K562 (cell line): Measurements from ENCODE around the gene SYMPK. TPM values are rescaled to one million over a fixed set of nuclear protein-coding genes. Genes with fewer than 3 reads are reported as not detected.

Source experiments
- ATAC-seq: fragments of 200-7000 bp; cut with Tn5 transposase; 3 replicates; pipeline ENCODE4 v1.9.1; 2020; ENCODE audit warnings: moderate library complexity
- BruUV-seq: library from RNA; stranded (reverse); fragments of 400-500 nt; replicated peaks from 2 replicates; lab custom pipeline; 2021; lab: Mats Ljungman, UMichigan
- CTCF ChIA-PET: fragments of 300-600 bp; formaldehyde crosslinking; extraction: SDS; loops from one replicate; lab custom pipeline; 2021; ENCODE audit warnings: low intra/inter-chr PET ratio; lab: Yijun Ruan, JAX
- POLR2A ChIA-PET: fragments of 300-600, 350-650 bp; sonication (Branson Sonifier 250); formaldehyde crosslinking; extraction: SDS; loops from one replicate; lab custom pipeline; 2021; ENCODE audit warnings: antibody characterized with exemption, inconsistent platforms; lab: Yijun Ruan, JAX
- DNase-seq, 4 experiments: peaks; one replicate each; pipeline versions ENCODE4 v3.0.0 to v3.0.0-alpha.2; 2011 to 2018; ENCODE audit warnings: low spot score in 3 of 4, mixed read lengths in 3 of 4; ENCODE audit errors: extremely low read depth in 1 of 4
- FAIRE-seq: peaks from 2 replicates; lab custom pipeline; 2011; peaks lifted over from hg19 to GRCh38; lab: Jason Lieb, UNC
- H2AFZ ChIP-seq: 2 replicates; pipeline ENCODE4 v1.6.0; 2011; ENCODE audit warnings: low read depth, low read length, control low read depth, inconsistent platforms
- H3K27ac ChIP-seq: fragments of 200-600 bp; 3 replicates; pipeline ENCODE4 v1.8.0; 2011; ENCODE audit warnings: low read depth, mild to moderate bottlenecking, control low read depth, inconsistent platforms, low read length, moderate library complexity, mixed read lengths; ENCODE audit errors: extremely low read depth
- H3K27me3 ChIP-seq, 2 experiments: fragments of 300-600 bp in 1 of 2; 2 replicates in 1 of 2; 3 replicates in 1 of 2; pipeline versions ENCODE4 v1.6.0 to v1.8.0; 2011; ENCODE audit warnings: inconsistent platforms in 2 of 2, low read length in 2 of 2, mild to moderate bottlenecking in 1 of 2, mixed read lengths in 1 of 2, moderate library complexity in 1 of 2; ENCODE audit not compliant: control insufficient read depth in 2 of 2, insufficient read depth in 2 of 2
- H3K36me3 ChIP-seq: fragments of 300-600 bp; 3 replicates; pipeline ENCODE4 v1.8.0; 2011; ENCODE audit warnings: mild to moderate bottlenecking, low read length, inconsistent platforms; ENCODE audit not compliant: control insufficient read depth, insufficient read depth
- H3K4me1 ChIP-seq, 2 experiments: fragments of 200-600 bp in 1 of 2; replicated peaks in 1 of 2; 2 replicates in 1 of 2; 3 replicates in 1 of 2; pipeline versions ENCODE4 v1.5.1 to v1.8.0; 2011; ENCODE audit warnings: inconsistent platforms in 2 of 2, low read length in 2 of 2, mild to moderate bottlenecking in 1 of 2, mixed read lengths in 1 of 2, moderate library complexity in 1 of 2; ENCODE audit not compliant: control insufficient read depth in 2 of 2, insufficient read depth in 2 of 2
- H3K4me2 ChIP-seq: 2 replicates; pipeline ENCODE4 v1.6.1; 2011; ENCODE audit warnings: low read length, control low read depth, inconsistent platforms, mixed read lengths; ENCODE audit not compliant: insufficient read depth
- H3K4me3 ChIP-seq: fragments of 200-600 bp; sonication (generic), shearing (Covaris generic); 2 replicates; pipeline ENCODE4 v1.5.1; 2016; ENCODE audit warnings: control low read depth, inconsistent platforms
- H3K79me2 ChIP-seq: fragments of 200-600 bp; 3 replicates; pipeline ENCODE4 v1.8.0; 2011; ENCODE audit warnings: low read length, inconsistent platforms; ENCODE audit not compliant: control insufficient read depth, insufficient read depth
- H3K9ac ChIP-seq, 2 experiments: 2 replicates each; pipeline versions ENCODE4 v1.6.0 to v1.6.1; 2011; ENCODE audit warnings: low read depth in 2 of 2, low read length in 2 of 2, control low read depth in 1 of 2, inconsistent platforms in 1 of 2, mild to moderate bottlenecking in 1 of 2, mixed read lengths in 1 of 2; ENCODE audit not compliant: insufficient read depth in 1 of 2
- H3K9me1 ChIP-seq: one replicate; pipeline ENCODE4 v1.6.0; 2011; ENCODE audit warnings: inconsistent platforms, mild to moderate bottlenecking, low read length, moderate library complexity; ENCODE audit not compliant: control insufficient read depth, insufficient read depth
- H3K9me3 ChIP-seq: replicated peaks from 2 replicates; pipeline ENCODE4 v1.5.1; 2011; ENCODE audit warnings: low read depth, low read length, inconsistent platforms; ENCODE audit not compliant: control insufficient read depth, insufficient read depth
- H4K20me1 ChIP-seq: replicated peaks from 2 replicates; pipeline ENCODE4 v1.6.1; 2011; ENCODE audit warnings: low read length, inconsistent platforms, mixed read lengths; ENCODE audit not compliant: control insufficient read depth, insufficient read depth
- ATF2 ChIP-seq: sonication (generic); formaldehyde crosslinking; IDR thresholded peaks from 2 replicates; pipeline ENCODE4 v1.8.1; 2022; ENCODE audit warnings: missing genetic modification reagents
- BRF1 ChIP-seq: IDR thresholded peaks from 3 replicates; pipeline ENCODE4 v1.6.1; 2011; ENCODE audit warnings: borderline replicate concordance, mild to moderate bottlenecking; ENCODE audit not compliant: insufficient read length; ENCODE audit errors: extremely low read depth
- CBFB ChIP-seq: sonication (generic); formaldehyde crosslinking; IDR thresholded peaks from 2 replicates; pipeline ENCODE4 v1.4.0; 2020; ENCODE audit warnings: mild to moderate bottlenecking, missing genetic modification reagents
- CBX2 ChIP-seq: fragments of 200-600 bp; sonication (generic); IDR thresholded peaks from one replicate; pipeline ENCODE4 v1.6.1; 2012; ENCODE audit warnings: mild to moderate bottlenecking, low read length, inconsistent platforms; ENCODE audit not compliant: insufficient read depth, poor library complexity, severe bottlenecking
- EGR1 ChIP-seq: fragments of 450-650 bp; conservative IDR thresholded peaks from 2 replicates; pipeline ENCODE4 v1.6.1; 2017; ENCODE audit warnings: mild to moderate bottlenecking
- EZH2 ChIP-seq: IDR thresholded peaks from 2 replicates; pipeline ENCODE4 v1.6.1; 2012; ENCODE audit warnings: low read depth, mild to moderate bottlenecking, inconsistent platforms, low read length, borderline replicate concordance
- ILF3 ChIP-seq: fragments of 450-650 bp; IDR thresholded peaks from 2 replicates; pipeline ENCODE4 v1.6.1; 2018; ENCODE audit warnings: antibody characterized with exemption, mild to moderate bottlenecking, moderate library complexity, borderline replicate concordance
- L3MBTL2 ChIP-seq: fragments of 450-650 bp; IDR thresholded peaks from 2 replicates; pipeline ENCODE4 v1.6.1; 2016; ENCODE audit warnings: mild to moderate bottlenecking, moderate library complexity
- MAX ChIP-seq: sonication (generic); formaldehyde crosslinking; IDR thresholded peaks from 2 replicates; pipeline ENCODE4 v1.9.0; 2022; ENCODE audit warnings: mild to moderate bottlenecking, missing genetic modification reagents
- MAZ ChIP-seq, 2 experiments: fragments of 450-650 bp in 1 of 2; sonication (generic) in 1 of 2; formaldehyde crosslinking; IDR thresholded peaks in 1 of 2; conservative IDR thresholded peaks in 1 of 2; 2 replicates each; pipeline versions ENCODE4 v1.4.0 to v1.5.0; 2020; ENCODE audit warnings: mild to moderate bottlenecking in 1 of 2, missing genetic modification reagents in 1 of 2
- OTX1 ChIP-seq: fragments of 450-650 bp; formaldehyde crosslinking; IDR thresholded peaks from 2 replicates; pipeline ENCODE4 v1.4.0; 2022; ENCODE audit warnings: mild to moderate bottlenecking
- POLR2G ChIP-seq: fragments of 200-400 bp; formaldehyde crosslinking; IDR thresholded peaks from 2 replicates; pipeline ENCODE4 v1.6.1; 2017; ENCODE audit warnings: low read depth, mild to moderate bottlenecking, antibody characterized with exemption, low read length, moderate library complexity
- RBFOX2 ChIP-seq: fragments of 200-400 bp; formaldehyde crosslinking; IDR thresholded peaks from 2 replicates; pipeline ENCODE4 v1.6.1; 2017; ENCODE audit warnings: low read depth, mild to moderate bottlenecking, low read length, moderate library complexity
- RBM15 ChIP-seq: fragments of 200-400 bp; formaldehyde crosslinking; IDR thresholded peaks from 2 replicates; pipeline ENCODE4 v1.6.1; 2018; ENCODE audit warnings: mild to moderate bottlenecking, low read length, moderate library complexity; ENCODE audit not compliant: insufficient read depth
- RBM22 ChIP-seq: fragments of 200-400 bp; formaldehyde crosslinking; IDR thresholded peaks from 2 replicates; pipeline ENCODE4 v1.6.1; 2018; ENCODE audit warnings: low read length, low read depth; ENCODE audit not compliant: poor library complexity, severe bottlenecking
- SNIP1 ChIP-seq: fragments of 450-650 bp; IDR thresholded peaks from 2 replicates; pipeline ENCODE4 v1.7.1; 2017; ENCODE audit warnings: low read depth, mild to moderate bottlenecking
- SOX6 ChIP-seq: fragments of 450-650 bp; IDR thresholded peaks from 2 replicates; pipeline ENCODE4 v1.6.1; 2014; ENCODE audit warnings: mild to moderate bottlenecking
- TGIF2 ChIP-seq: sonication (generic); formaldehyde crosslinking; IDR thresholded peaks from 2 replicates; pipeline ENCODE4 v1.8.1; 2022; ENCODE audit warnings: mild to moderate bottlenecking, missing genetic modification reagents, moderate library complexity
- XRCC3 ChIP-seq: fragments of 450-650 bp; IDR thresholded peaks from 2 replicates; pipeline ENCODE4 v1.6.1; 2017; ENCODE audit warnings: mild to moderate bottlenecking, moderate library complexity
- ZNF449 ChIP-seq: fragments of 250-450 bp; sonication (Bioruptor Pico); IDR thresholded peaks from 2 replicates; pipeline ENCODE4 v1.8.0; 2022; ENCODE audit warnings: moderate library complexity, mild to moderate bottlenecking, inconsistent platforms
- ZNF77 ChIP-seq: fragments of 250-450 bp; sonication (Bioruptor Pico); IDR thresholded peaks from 2 replicates; pipeline ENCODE4 v1.5.0; 2020
- WGBS: fragments of 100-300 bp; shearing (Covaris generic); methylation state at CpG from one replicate; pipeline ENCODE4 v1.1.6; 2016; ENCODE audit warnings: low coverage, mixed read lengths; ENCODE audit not compliant: insufficient coverage; ENCODE audit errors: missing lambda C conversion rate; 5-methylcytosine and 5-hydroxymethylcytosine counted together
- in situ Hi-C: fragments of 300-500 bp; cut with MboI; formaldehyde crosslinking; loops from 4 replicates; pipeline ENCODE4 v1.15.0; 2018; ENCODE audit warnings: inconsistent platforms, mixed read lengths
- intact Hi-C: fragments of 100-400 bp; cut with micrococcal nuclease; formaldehyde crosslinking; loops from 2 replicates; pipeline ENCODE4 v1.14.2; 2022
- polyA plus RNA-seq, 8 experiments: library from polyadenylated mRNA; depleted of rRNA in 4 of 8; stranded (reverse) in 5 of 8; unstranded in 3 of 8; fragments of >200 nt; fragmentation: Nextera tagmentation in 2 of 8; fragmentation: Illumina TruSeq in 1 of 8; extraction: Ambion mirVana in 2 of 8; extraction: Trizol in 1 of 8; gene quantifications; 2 replicates each; pipeline versions ENCODE4 v1.2.1 to v1.2.3, GENCODE V29; 2011 to 2014; ENCODE audit warnings: inconsistent platforms in 1 of 8, missing spikeins in 1 of 8
- total RNA-seq, 7 experiments: library from RNA; depleted of rRNA in 6 of 7; stranded (reverse); fragments of >200 nt in 6 of 7; fragmentation: Illumina TruSeq in 2 of 7; extraction: Trizol in 2 of 7; gene quantifications; 2 replicates each; pipeline versions ENCODE4 v1.2.1 to v1.2.3, GENCODE V29; 2011 to 2021; ENCODE audit warnings: low replicate concordance in 1 of 7

The SYMPK gene
- total and polyA plus RNA-seq, 9 of the 15 experiments (the other 6 are each of a cell fraction or from before 2014, with no cell fraction given): 0.73 to 95.5 (median 58.4) TPM

GRCh38 chr19:45778010-45778661 is 84.8 kb downstream of the SYMPK start:
- BruUV-seq: no TSS peak
- Histone ChIP-seq H3K9ac (no peak overlapping the region; a peak in 1 of 4 replicates), H3K4me2 (no peak overlapping the region), H3K9me1 (peaks cover 5% of the 10 kb centered on the region), H2AFZ (no peak overlapping the region), H3K79me2 (no peaks in the 10 kb centered on the region), H3K27ac (no peak overlapping the region), H3K27me3 (no peaks in the 10 kb centered on the region), H3K36me3 (peaks cover 24% of the 10 kb centered on the region; the same call in 2 of the 3 replicates), H3K9me3 (no peaks in the 10 kb centered on the region), H3K4me1 (peaks cover 16 to 61% of the 10 kb centered on the region in 2 experiments), H3K4me3 (no peak overlapping the region), H4K20me1 (peaks cover 10% of the 10 kb centered on the region; the same call in 1 of the 2 replicates)
- CTCF ChIA-PET: no interaction called here
- WGBS: 94% methylated on average over 27 of the region's 28 CpGs
- in situ Hi-C loops: no loop called here
- intact Hi-C loops: no loop called here
- no peak for FAIRE-seq
- POLR2A ChIA-PET: interaction anchor here (1.1 to 1.5 kb wide), 2 partner anchors 11 to 42 kb away, joined by 5 to 6 read pairs; no protein-coding TSS in a partner anchor
- DNase-seq: no peak
- ATAC-seq: no peak
- TF ChIP-seq MAZ (CRISPR knock-in tag; conservative IDR thresholded peaks at IDR 0.05 in 1 of 2, IDR thresholded peaks at IDR 0.05 in 1 of 2) (no peak), ILF3 (no peak), RBM22 (peak; percentile 63), ZNF77 (CRISPR knock-in tag) (no peak), EGR1 (0 out of 2 replicates have a peak, but pooled peaks have one; percentile 6), BRF1 (no peak), XRCC3 (no peak), SOX6 (no peak), MAX (CRISPR knock-in tag) (no peak), SNIP1 (no peak), L3MBTL2 (no peak), RBM15 (no peak), EZH2 (no peak), POLR2G (peak; percentile 71), CBX2 (no peak), RBFOX2 (peak; percentile 41; the same call in 1 of the 2 replicates), ZNF449 (CRISPR knock-in tag) (no peak), OTX1 (CRISPR knock-in tag) (no peak), ATF2 (peak; percentile 18; the same call in 1 of the 2 replicates), TGIF2 (CRISPR knock-in tag) (no peak), CBFB (CRISPR knock-in tag) (no peak)
